ENCODE data around the gene PGC. TPM values are rescaled to one million over a fixed set of nuclear protein-coding genes. Genes with fewer than 3 reads are reported as not detected.

PGC gene
- total RNA-seq, 3 donors from 2014 or later, result 3.2 TPM; not detected in 2

DNA sequence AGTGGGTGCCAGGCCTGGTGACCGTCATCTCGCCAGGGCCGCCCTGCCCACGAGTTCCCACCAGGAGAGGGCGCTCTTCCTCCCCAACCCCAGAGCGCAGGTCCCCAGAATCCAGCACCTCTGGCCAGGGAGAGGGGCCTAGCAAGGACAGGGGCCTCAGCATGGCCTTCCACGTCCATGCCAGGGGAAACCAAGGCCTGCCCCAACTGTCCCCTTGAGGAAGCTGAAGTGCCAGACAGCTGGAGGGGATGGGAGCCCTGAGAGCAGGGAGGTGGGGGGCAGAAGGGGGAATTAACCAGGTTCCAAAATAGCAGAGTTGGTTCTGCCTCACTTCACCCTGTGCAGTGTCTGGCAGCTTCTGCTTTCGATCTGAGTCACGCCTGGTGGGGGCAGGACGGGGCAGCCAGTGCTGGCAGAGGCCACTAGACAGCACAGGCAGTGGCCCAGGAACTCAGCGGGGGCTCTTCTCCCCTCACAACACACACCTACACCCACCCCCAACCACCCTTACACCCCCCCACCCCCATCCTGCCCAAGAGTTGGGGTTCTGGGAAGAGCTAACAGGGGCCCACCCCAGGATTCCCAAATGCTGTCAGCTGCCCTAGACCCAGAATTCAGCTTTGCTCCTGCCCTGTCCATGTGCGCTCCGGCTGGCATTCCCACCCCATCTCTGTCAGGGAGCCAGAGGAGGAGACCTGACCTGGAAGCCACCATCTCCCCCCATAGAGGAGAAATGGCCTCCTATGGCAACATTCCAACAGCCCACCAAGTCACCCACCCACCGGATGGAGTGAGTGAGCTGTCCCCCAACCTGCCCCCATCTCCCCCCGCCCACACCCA is 41.0 kb downstream of the PGC start:
- no peak overlapping the region for H3K4me3 ChIP-seq
- intact Hi-C loops (cut with DNase I; ENCODE audit: low total_unique reads), result loop anchor here (2.0 kb wide), 1 partner anchor 75 kb away; the partner anchor contains the start of gene PRICKLE4
- peak in 1 of 2 donors; percentile 69 for DNase-seq (ENCODE audit: low spot score in 2 of 2)

GRCh38 chr6:41705311-41705995 is 41.7 kb downstream of the PGC start:
- intact Hi-C loops (cut with DNase I; ENCODE audit: low total_unique reads), result loop anchor here (2.0 kb wide), 1 partner anchor 75 kb away; the partner anchor contains the start of gene PRICKLE4
- H3K9me3 ChIP-seq, result no peaks in the 10 kb centered on the region
- no peak overlapping the region for H3K4me3 ChIP-seq
- no peaks in the 10 kb centered on the region for H3K36me3 ChIP-seq
- TF ChIP-seq POLR2A (IDR thresholded peaks at IDR 0.05) (no peak), CTCF (IDR thresholded peaks at IDR 0.05) (no peak), POLR2AphosphoS5 (IDR thresholded peaks at IDR 0.05) (no peak)
- H3K27ac ChIP-seq, result peak overlapping the region; percentile 84 to 88
- peaks cover 20 to 21% of the 10 kb centered on the region in 2 donors for H3K4me1 ChIP-seq
- no peak for DNase-seq (ENCODE audit: low spot score in 2 of 2)
- H3K27me3 ChIP-seq, result no peaks in the 10 kb centered on the region

More for the DNA sequence above, 41.0 kb downstream of the PGC start:
- peak overlapping the region; percentile 84 to 88 for H3K27ac ChIP-seq
- H3K9me3 ChIP-seq, result no peaks in the 10 kb centered on the region
- TF ChIP-seq POLR2A (IDR thresholded peaks at IDR 0.05) (no peak), POLR2AphosphoS5 (IDR thresholded peaks at IDR 0.05) (no peak), CTCF (IDR thresholded peaks at IDR 0.05) (peak; percentile 17 to 65 (median 36))
- no peaks in the 10 kb centered on the region for H3K36me3 ChIP-seq
- no peaks in the 10 kb centered on the region for H3K27me3 ChIP-seq
- peaks cover 20 to 21% of the 10 kb centered on the region in 2 donors for H3K4me1 ChIP-seq

DNA sequence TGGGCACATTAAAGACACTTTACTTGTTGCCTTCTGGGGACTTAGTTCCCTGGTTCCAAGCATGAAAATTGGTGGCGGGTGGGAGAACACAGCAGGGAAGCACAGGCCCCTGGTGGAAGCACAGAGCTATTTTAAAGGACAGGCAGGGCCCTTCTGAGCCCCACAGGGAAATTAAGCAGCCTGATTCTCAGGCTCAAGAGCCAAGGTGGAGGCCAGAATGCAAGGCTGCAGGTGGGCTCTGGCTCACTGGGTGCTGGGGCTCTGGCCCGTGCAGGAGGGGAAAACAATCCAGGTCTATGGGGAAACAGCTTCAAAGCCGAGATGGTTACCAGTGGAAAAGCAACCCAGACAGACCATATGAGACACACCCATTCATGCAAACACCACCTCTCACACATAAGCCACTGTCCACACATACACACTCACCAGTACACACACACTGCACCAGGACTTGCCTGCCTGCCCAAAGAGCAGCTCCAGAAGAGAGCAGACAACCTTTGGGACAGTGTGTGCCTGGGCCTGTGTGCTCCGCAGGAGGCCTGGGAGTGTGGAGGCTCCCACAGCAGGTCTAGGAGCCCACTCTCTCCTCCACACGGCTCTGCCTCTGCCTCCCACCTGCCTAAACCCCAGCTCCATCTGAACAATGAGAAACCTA is 42.4 kb downstream of the PGC start:
- peaks cover 20 to 21% of the 10 kb centered on the region in 2 donors for H3K4me1 ChIP-seq
- TF ChIP-seq POLR2A (IDR thresholded peaks at IDR 0.05) (no peak), CTCF (IDR thresholded peaks at IDR 0.05) (no peak), POLR2AphosphoS5 (IDR thresholded peaks at IDR 0.05) (no peak)
- intact Hi-C loops (cut with DNase I; ENCODE audit: low total_unique reads), result loop anchor here (2.0 kb wide), 1 partner anchor 76 kb away; the partner anchor contains the start of gene PRICKLE4

GRCh38 chr6:41704028-41704427 is 43.2 kb downstream of the PGC start:
- no peak overlapping the region for H3K4me3 ChIP-seq
- intact Hi-C loops (cut with DNase I; ENCODE audit: low total_unique reads), result loop anchor here (2.0 kb wide), 1 partner anchor 77 kb away; the partner anchor contains the start of gene PRICKLE4
- no peaks in the 10 kb centered on the region for H3K9me3 ChIP-seq
- peaks cover 20 to 21% of the 10 kb centered on the region in 2 donors for H3K4me1 ChIP-seq
- peak overlapping the region in 1 of 2 donors; percentile 3 for H3K27ac ChIP-seq
- no peak for DNase-seq (ENCODE audit: low spot score in 2 of 2)
- H3K27me3 ChIP-seq, result no peaks in the 10 kb centered on the region
- TF ChIP-seq POLR2A (IDR thresholded peaks at IDR 0.05), result no peak
- no peak for TF ChIP-seq POLR2AphosphoS5 (IDR thresholded peaks at IDR 0.05)
- no peak for TF ChIP-seq CTCF (IDR thresholded peaks at IDR 0.05)
- H3K36me3 ChIP-seq, result no peaks in the 10 kb centered on the region

More for the DNA sequence above, 42.4 kb downstream of the PGC start:
- H3K27ac ChIP-seq, result peak overlapping the region; percentile 84 to 88
- no peak overlapping the region for H3K4me3 ChIP-seq
- no peaks in the 10 kb centered on the region for H3K27me3 ChIP-seq
- no peaks in the 10 kb centered on the region for H3K36me3 ChIP-seq
- DNase-seq (ENCODE audit: low spot score in 2 of 2), result no peak
- H3K9me3 ChIP-seq, result no peaks in the 10 kb centered on the region
